GM18526 (cell line): ENCODE data around the gene SAYSD1.

Source experiments
- POLR2A ChIP-seq: IDR thresholded peaks from 3 replicates; pipeline ENCODE4 v1.6.1; 2011; ENCODE audit not compliant: insufficient read length; ENCODE audit errors: extremely low read depth

Gene SAYSD1

DNA sequence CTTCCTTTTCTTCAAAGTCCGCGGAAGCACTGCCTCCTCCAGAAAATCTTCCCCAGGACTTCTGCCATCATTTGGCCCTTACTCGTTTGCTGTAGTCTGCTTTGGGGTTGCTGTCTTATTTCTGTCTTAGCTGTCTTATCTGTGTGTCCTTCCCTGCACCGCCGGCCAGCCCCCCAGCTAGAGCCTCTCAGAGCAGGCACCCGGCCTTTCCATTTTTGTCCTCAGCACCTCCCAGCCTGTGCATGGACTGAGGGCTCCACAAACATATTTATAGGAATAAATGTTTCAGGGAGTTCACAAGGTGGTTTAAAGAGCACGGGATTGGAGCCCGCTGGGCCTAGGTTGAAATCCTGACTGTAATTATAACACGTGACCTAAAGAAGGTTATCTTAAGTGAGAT is 58.3 kb downstream of the SAYSD1 start:
- TF ChIP-seq POLR2A, result no peak

DNA sequence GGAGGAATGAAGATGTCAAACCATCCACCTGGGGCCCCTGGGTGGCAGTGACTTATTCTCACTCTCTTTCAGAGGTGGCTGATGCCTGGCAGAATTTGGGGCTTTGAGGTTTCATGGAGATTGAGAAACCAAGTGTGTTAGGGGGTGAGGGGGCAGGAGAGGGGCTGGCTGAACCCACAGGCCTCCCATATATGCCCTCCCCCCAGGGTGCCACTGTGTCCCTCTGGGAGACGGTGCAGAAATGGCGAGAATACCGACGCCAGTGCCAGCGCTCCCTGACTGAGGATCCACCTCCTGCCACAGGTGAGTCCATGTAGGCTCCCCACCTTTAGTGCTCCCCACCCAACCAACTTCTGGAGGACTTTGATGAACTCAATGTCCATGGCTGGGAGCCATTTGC is 58.8 kb downstream of the SAYSD1 start:
- no peak for TF ChIP-seq POLR2A

DNA sequence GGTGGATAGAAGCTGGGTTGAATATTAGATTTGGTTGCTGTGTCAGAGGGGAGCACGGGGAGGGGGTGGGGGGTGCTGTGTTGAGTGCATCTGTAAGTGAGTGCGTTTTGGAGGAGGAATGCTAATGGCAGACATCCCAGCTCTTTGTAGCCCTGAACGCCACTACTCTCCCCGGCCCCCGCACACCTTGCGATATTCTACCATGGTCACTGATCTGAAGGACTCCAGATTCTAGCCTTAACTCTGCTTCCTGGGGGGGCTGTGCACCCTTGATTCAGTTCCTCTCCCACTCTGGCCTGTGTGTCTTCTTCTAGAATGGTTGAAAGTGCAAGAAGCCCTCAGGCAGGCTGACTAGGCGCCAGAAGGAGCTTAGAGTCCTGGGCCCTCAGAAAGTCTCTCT is 59.3 kb downstream of the SAYSD1 start:
- TF ChIP-seq POLR2A, result no peak

DNA sequence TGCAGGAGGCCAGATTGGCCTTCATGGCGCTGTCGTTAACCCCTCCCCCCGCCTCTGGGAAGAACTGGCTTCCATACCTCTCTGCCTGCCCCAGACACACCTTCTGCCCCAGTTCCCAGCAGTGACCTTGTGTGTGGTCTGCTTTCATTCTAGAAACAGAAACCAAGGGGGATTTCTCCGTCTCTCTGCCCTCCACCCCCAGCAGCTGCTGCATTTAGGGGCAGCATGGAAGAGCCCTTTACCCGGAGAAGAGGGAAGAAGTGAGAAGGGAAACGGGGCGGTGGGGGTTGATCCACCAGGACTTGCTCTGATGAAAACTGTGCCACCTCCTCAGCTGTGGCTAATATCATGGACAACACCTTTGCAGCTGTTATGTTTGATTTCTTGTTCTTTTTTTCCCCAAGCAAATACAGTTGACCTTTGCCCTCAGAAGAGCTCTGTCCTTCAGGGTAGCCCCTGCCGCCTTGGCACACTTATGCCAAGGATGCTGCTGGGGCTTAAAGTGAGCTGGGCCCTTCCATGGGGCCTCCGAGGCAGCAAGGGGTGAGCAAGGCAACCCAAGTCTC is 60.3 kb downstream of the SAYSD1 start:
- TF ChIP-seq POLR2A, result no peak
